Endothelial cell of umbilical vein (primary cell): ENCODE data around the gene PIGV. TPM values are rescaled to one million over a fixed set of nuclear protein-coding genes. Genes with fewer than 3 reads are reported as not detected.

Experiments
- BruUV-seq: library from RNA; stranded (reverse); fragments of 400-500 nt; replicated peaks from 2 replicates; lab custom pipeline; 2021; lab: Mats Ljungman, UMichigan
- CTCF ChIA-PET: fragments of 300-600, 350-600 bp; sonication (Branson Sonifier 250); formaldehyde crosslinking; loops from one replicate; lab custom pipeline; 2021; ENCODE audit warnings: antibody characterized with exemption, inconsistent platforms; lab: Charles Lee
- POLR2A ChIA-PET: fragments of 300-600, 350-600 bp; sonication (Branson Sonifier 250); formaldehyde crosslinking; loops from one replicate; lab custom pipeline; 2021; ENCODE audit warnings: antibody characterized with exemption, inconsistent platforms; lab: Charles Lee
- DNase-seq: peaks from one replicate; pipeline ENCODE4 v3.0.0-alpha.2; 2011; ENCODE audit warnings: low read depth, low spot score
- FAIRE-seq: peaks from 2 replicates; lab custom pipeline; 2011; peaks lifted over from hg19 to GRCh38; lab: Jason Lieb, UNC
- H2AFZ ChIP-seq: 2 replicates; pipeline ENCODE4 v1.6.0; 2012; ENCODE audit warnings: low read depth, low read length, control low read depth, inconsistent platforms
- H3K27ac ChIP-seq: 2 replicates; pipeline ENCODE4 v1.5.1; 2011; ENCODE audit warnings: low read depth, mild to moderate bottlenecking, control low read depth, low read length, moderate library complexity; ENCODE audit not compliant: insufficient read depth
- H3K27me3 ChIP-seq, 2 experiments: 2 replicates each; pipeline versions ENCODE4 v1.6.0 to v1.6.1; 2011; ENCODE audit warnings: low read length in 2 of 2, mixed read lengths in 1 of 2; ENCODE audit not compliant: control insufficient read depth in 2 of 2, insufficient read depth in 2 of 2
- H3K36me3 ChIP-seq, 2 experiments: 2 replicates in 1 of 2; 3 replicates in 1 of 2; pipeline ENCODE4 v1.5.1; 2011; ENCODE audit warnings: low read length in 2 of 2, mild to moderate bottlenecking in 1 of 2, moderate library complexity in 1 of 2; ENCODE audit not compliant: control insufficient read depth in 2 of 2, insufficient read depth in 2 of 2; ENCODE audit errors: extremely low read depth in 1 of 2
- H3K4me1 ChIP-seq: 3 replicates; pipeline ENCODE4 v1.5.1; 2011; ENCODE audit warnings: mild to moderate bottlenecking, low read length; ENCODE audit not compliant: control insufficient read depth, insufficient read depth; ENCODE audit errors: extremely low read depth
- H3K4me2 ChIP-seq: 2 replicates; pipeline ENCODE4 v1.6.1; 2011; ENCODE audit warnings: low read length, control low read depth, mixed read lengths; ENCODE audit not compliant: insufficient read depth
- H3K4me3 ChIP-seq, 3 experiments: fragments of 200-600 bp in 1 of 3; sonication (generic), shearing (Covaris generic) in 1 of 3; replicated peaks in 1 of 3; 2 replicates each; pipeline ENCODE4 v1.5.1; 2011 to 2016; ENCODE audit warnings: control low read depth in 3 of 3, low read length in 3 of 3, mild to moderate bottlenecking in 2 of 3, inconsistent platforms in 1 of 3, low read depth in 1 of 3, moderate library complexity in 1 of 3; ENCODE audit not compliant: insufficient read depth in 1 of 3
- H3K79me2 ChIP-seq: 2 replicates; pipeline ENCODE4 v1.6.0; 2012; ENCODE audit warnings: low read length, inconsistent platforms; ENCODE audit not compliant: control insufficient read depth, insufficient read depth
- H3K9ac ChIP-seq: replicated peaks from 2 replicates; pipeline ENCODE3; 2011; ENCODE audit warnings: low read length, control low read depth; ENCODE audit not compliant: insufficient read depth; ENCODE audit errors: extremely low read depth
- H3K9me1 ChIP-seq: replicated peaks from 3 replicates; pipeline ENCODE4 v1.6.0; 2011; ENCODE audit warnings: mild to moderate bottlenecking, low read length; ENCODE audit not compliant: control insufficient read depth, insufficient read depth; ENCODE audit errors: extremely low read depth
- H3K9me3 ChIP-seq: replicated peaks from 2 replicates; pipeline ENCODE4 v1.5.1; 2012; ENCODE audit warnings: low read length, inconsistent platforms; ENCODE audit not compliant: control insufficient read depth, insufficient read depth
- H4K20me1 ChIP-seq: replicated peaks from 2 replicates; pipeline ENCODE3; 2011; ENCODE audit warnings: mild to moderate bottlenecking, low read length; ENCODE audit not compliant: control insufficient read depth, insufficient read depth; ENCODE audit errors: extremely low read depth
- EZH2 ChIP-seq: IDR thresholded peaks from 2 replicates; pipeline ENCODE4 v1.6.1; 2012; ENCODE audit warnings: borderline replicate concordance, low read depth, mild to moderate bottlenecking, moderate library complexity, low read length, inconsistent platforms; ENCODE audit not compliant: severe bottlenecking
- FOS ChIP-seq: IDR thresholded peaks from 2 replicates; pipeline ENCODE4 v1.6.1; 2011; ENCODE audit warnings: mild to moderate bottlenecking, low read length, moderate library complexity, borderline replicate concordance; ENCODE audit not compliant: insufficient read depth
- GATA2 ChIP-seq: IDR thresholded peaks from 2 replicates; pipeline ENCODE4 v1.7.0; 2011; ENCODE audit warnings: low read depth, mild to moderate bottlenecking, moderate library complexity, mixed read lengths, low read length; ENCODE audit not compliant: insufficient read length, insufficient read depth
- JUN ChIP-seq: IDR thresholded peaks from 2 replicates; pipeline ENCODE4 v1.6.1; 2011; ENCODE audit warnings: borderline replicate concordance, low read depth; ENCODE audit not compliant: insufficient read length, insufficient read depth
- POLR2A ChIP-seq: IDR thresholded peaks from 2 replicates; pipeline ENCODE4 v1.6.1; 2012; ENCODE audit warnings: low read depth, mild to moderate bottlenecking, control low read depth, low read length
- POLR2AphosphoS5 ChIP-seq: IDR thresholded peaks from 2 replicates; pipeline ENCODE4 v1.6.1; 2012; ENCODE audit warnings: low read depth, mild to moderate bottlenecking, control low read depth, low read length, moderate library complexity; ENCODE audit not compliant: insufficient read depth
- dilution Hi-C: fragments of 300-500 bp; cut with MboI; formaldehyde crosslinking; loops from one replicate; pipeline ENCODE4 v1.15.0; 2019; ENCODE audit warnings: low sequenced_read_pairs; ENCODE audit not compliant: extremely low pct_ligation_motif_present
- intact Hi-C: fragments of 100-400 bp; cut with micrococcal nuclease; formaldehyde crosslinking; loops from one replicate; pipeline ENCODE4 v1.10.0; 2022
- polyA plus RNA-seq, 4 experiments: library from polyadenylated mRNA; depleted of rRNA in 3 of 4; stranded (reverse) in 3 of 4; unstranded in 1 of 4; fragments of >200 nt; gene quantifications; 2 replicates each; pipeline versions ENCODE4 v1.2.1 to v1.2.3, GENCODE V29; 2011 to 2012; ENCODE audit warnings: missing spikeins in 1 of 4
- total RNA-seq: library from RNA; stranded (reverse); gene quantifications from 2 replicates; pipeline ENCODE4 v1.2.3, GENCODE V29; 2021
- TF ChIP-seq, protein P1 (sequence below): IDR thresholded peaks from 2 replicates; pipeline ENCODE4 v1.6.1; 2011; ENCODE audit not compliant: insufficient read depth, insufficient read length

Gene PIGV
- total and polyA plus RNA-seq, 2 donors (not counting 3 experiments of a cell fraction or from before 2014, with no cell fraction given): 7.5 to 11.9 TPM

DNA sequence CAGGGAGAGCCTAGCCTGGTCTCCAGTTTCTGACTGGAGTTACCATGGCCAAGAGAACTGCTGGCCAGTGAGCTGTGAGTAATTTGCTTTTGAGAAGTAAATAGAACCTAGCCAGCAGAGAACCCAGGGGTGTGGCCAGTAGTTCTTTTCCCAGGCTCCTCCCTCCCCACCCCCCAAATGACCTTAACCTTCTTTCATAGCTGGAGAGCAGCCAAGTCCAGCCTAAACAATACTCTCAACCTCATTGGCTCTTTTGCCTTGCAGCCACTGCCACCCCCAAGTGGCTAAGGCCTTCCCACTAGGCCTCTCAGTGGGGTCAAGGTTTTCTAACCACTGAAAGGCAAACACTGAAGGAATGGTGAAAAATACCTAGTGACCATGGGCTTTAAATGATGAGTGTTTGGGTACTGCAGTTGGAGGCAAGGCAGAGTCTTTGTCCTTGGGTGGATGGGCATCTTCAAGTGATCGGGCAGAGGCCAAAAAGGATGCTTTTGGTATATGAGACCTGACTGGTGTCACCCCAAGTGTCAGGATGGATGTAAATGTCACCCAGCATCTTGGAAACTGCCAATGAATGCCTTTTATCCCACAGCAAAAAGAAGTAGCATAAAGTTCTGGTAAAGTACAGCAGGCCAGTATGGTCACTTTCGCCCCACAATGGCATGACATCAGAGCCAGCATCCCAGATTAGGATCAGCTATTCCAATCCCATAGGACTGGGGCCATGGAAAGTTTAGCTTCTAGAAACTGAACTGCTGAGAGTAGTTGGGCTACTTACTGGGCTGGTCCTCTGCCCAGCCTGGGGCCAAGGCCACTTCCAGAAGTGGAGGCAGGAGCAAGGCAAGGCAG, 3.5 kb upstream of the PIGV start:
- no peaks in the 10 kb centered on the region for H4K20me1 ChIP-seq
- H3K9ac ChIP-seq: no peak overlapping the region
- no peaks in the 10 kb centered on the region for H3K9me1 ChIP-seq
- no peak overlapping the region for H3K27ac ChIP-seq
- H2AFZ ChIP-seq: no peak overlapping the region
- intact Hi-C loops (no loop called here), dilution Hi-C loops (no loop called here)
- H3K9me3 ChIP-seq: no peaks in the 10 kb centered on the region
- DNase-seq (peak; percentile 60), FAIRE-seq (peak; percentile 67)
- BruUV-seq: no TSS peak
- peaks cover 4% of the 10 kb centered on the region for H3K79me2 ChIP-seq
- H3K27me3 ChIP-seq: no peaks in the 10 kb centered on the region
- H3K4me2 ChIP-seq: no peak overlapping the region
- POLR2A ChIA-PET: no interaction called here
- CTCF ChIA-PET: interaction anchor here (1.3 to 9.4 kb wide), 5 partner anchors 13 to 180 kb away, joined by 3 to 428 read pairs (median 5); no protein-coding TSS in a partner anchor
- no peak overlapping the region for H3K4me3 ChIP-seq
- H3K36me3 ChIP-seq: peaks cover 8 to 16% of the 10 kb centered on the region in 2 experiments
- no peak for TF ChIP-seq JUN
- no peak for TF ChIP-seq GATA2
- TF ChIP-seq, protein P1, sequence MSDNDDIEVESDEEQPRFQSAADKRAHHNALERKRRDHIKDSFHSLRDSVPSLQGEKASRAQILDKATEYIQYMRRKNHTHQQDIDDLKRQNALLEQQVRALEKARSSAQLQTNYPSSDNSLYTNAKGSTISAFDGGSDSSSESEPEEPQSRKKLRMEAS: no peak
- no peak for TF ChIP-seq POLR2A
- TF ChIP-seq POLR2AphosphoS5: no peak
- no peak for TF ChIP-seq FOS
- no peak for TF ChIP-seq EZH2
- H3K4me1 ChIP-seq: peaks cover 48% of the 10 kb centered on the region
